ENCODE measurements around the gene CA11.

Gene CA11

DNA sequence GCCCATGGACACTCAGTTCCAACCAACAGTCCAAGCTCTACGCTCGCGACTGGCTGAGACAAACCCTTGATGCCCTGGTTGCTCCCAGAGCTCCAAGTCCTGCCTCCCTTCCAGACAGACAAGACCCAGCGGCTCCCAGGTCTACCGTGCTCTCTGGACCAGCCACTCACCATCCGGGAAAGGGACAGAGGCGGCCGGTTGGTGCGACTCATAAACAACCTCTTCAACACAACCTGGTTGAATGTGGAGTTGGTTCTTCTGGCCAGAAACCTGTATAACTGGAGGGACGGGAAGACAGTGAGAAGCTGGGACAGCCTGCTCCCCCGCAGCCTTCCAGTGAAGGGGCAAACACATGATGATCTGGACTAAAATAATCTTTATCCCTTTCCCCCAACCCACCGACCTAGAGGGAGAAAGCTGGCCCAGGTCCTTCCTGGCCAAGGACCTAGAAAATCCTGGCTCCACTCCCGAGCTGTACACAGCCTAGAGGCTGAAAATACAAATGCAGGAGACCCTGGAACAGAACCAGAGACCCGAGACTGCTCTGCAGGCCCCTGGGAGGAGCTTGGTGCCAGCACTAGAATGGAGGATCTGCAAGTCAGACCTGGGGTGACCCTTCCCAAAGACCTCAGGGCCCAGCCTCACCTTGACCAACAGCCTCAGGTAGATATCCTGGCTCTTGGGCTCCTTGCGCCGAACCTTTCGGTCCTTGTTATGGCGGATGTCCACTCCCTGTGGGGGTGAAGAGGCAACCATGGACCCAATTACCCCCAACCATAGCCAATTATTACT lies 28.6 kb downstream of the CA11 start:
- H3K9ac ChIP-seq (ENCODE audit: insufficient read length) = peak overlapping the region; percentile 99
- DNase-seq (ENCODE audit: low read depth, low spot score) = no peak
- H3K27ac ChIP-seq = peak overlapping the region; percentile 93
- H3K36me3 ChIP-seq (ENCODE audit: insufficient read depth, low read length) = peaks cover 38% of the 10 kb centered on the region
- no peak for TF ChIP-seq EZH2 (IDR thresholded peaks at IDR 0.05)
- TF ChIP-seq FOXP2 (optimal IDR thresholded peaks at IDR 0.05; ENCODE audit: control extremely low read depth, extremely low read length, insufficient read depth) = no peak
- TF ChIP-seq POLR2AphosphoS5 (IDR thresholded peaks at IDR 0.05; ENCODE audit: borderline replicate concordance, low read depth, low read length) = peak; percentile 14; the same call in 1 of the 2 replicates
- peak overlapping the region; percentile 82 for H3K4me3 ChIP-seq
- no peaks in the 10 kb centered on the region for H3K9me3 ChIP-seq (ENCODE audit: low read depth, low read length)

DNA sequence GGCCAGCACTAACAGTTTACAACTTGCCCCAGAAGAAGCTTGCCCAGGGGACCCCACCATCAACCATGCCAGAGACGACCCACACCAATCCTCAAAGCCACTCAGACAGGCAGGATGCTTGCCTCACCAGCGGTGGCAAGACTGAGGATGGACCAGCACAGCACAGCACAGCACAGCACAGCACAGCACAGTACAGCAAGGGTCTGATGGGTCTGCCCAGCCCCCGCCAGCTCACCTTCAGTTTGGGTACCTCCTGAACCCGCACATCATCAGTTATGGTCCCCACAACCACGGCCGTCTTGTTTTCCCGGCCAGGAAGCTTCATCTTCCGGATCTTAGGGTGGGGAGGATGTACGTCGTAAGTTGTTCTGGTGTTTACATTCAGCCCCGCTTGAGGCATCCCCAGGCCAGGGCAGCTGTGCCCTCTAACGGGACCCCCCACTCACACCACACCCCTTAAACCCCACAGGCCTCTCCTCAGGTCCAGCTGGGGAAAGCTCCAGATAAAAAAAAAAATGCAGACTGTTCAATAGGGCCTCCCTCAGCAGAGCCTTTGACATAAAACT lies 29.4 kb downstream of the CA11 start:
- peak overlapping the region; percentile 99 for H3K9ac ChIP-seq (ENCODE audit: insufficient read length)
- DNase-seq (ENCODE audit: low read depth, low spot score) = no peak
- no peaks in the 10 kb centered on the region for H3K9me3 ChIP-seq (ENCODE audit: low read depth, low read length)
- TF ChIP-seq EZH2 (IDR thresholded peaks at IDR 0.05) = no peak
- H3K4me3 ChIP-seq = peak overlapping the region; percentile 82
- H3K36me3 ChIP-seq (ENCODE audit: insufficient read depth, low read length) = peaks cover 38% of the 10 kb centered on the region
- peak overlapping the region; percentile 93; the same call in 1 of the 2 replicates for H3K27ac ChIP-seq

DNA sequence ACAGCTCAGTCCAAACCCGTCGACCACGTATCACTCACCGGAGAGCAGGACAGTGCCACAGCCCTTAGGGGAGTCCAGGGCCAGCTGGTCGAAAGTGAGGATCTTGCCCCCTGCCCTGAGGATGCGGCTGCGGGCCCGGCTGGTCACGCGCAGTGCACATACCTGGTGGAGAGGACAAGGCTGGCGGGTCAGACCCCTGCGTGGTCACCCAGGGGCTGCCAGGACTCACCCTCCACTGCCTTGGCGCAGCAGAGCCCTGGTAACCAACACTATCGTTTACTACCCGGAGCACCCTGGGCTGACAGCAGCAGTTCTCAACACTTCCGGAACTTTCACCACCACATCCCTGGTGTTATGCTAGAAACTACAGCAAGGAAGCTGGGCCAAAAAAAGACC lies 29.9 kb downstream of the CA11 start:
- Histone ChIP-seq H3K36me3 (ENCODE audit: insufficient read depth, low read length) (peaks cover 38% of the 10 kb centered on the region), H3K9me3 (ENCODE audit: low read depth, low read length) (no peaks in the 10 kb centered on the region), H3K27ac (no peak overlapping the region), H3K4me3 (no peak overlapping the region), H3K9ac (ENCODE audit: insufficient read length) (no peak overlapping the region)
- DNase-seq (ENCODE audit: low read depth, low spot score) = no peak
- no peak for TF ChIP-seq EZH2 (IDR thresholded peaks at IDR 0.05)
- TF ChIP-seq POLR2AphosphoS5 (IDR thresholded peaks at IDR 0.05; ENCODE audit: borderline replicate concordance, low read depth, low read length) = no peak

DNA sequence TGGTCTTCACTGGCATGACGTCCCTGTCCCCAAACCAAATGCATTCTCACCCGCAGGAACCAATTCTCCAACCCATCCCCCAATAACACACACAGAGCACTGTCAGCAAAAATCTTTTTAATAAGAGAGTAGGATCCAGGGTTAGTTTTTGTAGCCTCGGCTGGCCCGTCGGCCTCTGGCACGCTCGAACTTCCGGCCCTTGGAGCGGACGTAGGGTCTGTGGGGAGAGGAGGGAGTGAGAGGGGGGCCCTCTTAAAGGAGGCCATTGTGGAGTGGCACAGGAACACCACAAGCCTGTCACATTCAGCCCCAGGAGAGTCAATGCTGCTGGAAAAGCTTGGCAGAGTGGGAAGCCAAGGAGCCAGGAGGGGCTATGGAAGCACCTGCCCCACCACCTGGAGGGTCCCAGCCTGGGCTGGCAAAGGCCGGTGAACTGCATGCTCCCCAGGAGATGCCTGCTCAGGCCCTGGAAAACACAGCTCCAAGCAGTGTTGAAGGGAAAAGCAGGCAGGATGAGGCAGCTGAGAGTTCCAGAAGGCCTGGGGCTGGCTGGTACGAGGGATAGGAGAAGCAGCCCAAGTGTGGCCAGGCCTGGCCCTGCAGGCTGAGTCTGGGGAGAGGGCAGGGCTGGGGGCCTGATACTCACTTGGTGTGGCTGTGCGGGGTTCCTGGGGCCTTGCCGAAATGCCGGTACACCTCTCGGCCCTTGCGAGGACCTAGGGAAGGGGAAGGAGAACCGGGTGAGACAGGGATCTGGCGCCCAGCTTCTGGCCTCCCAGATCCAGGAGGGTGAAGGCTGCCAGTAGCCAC lies 30.6 kb downstream of the CA11 start:
- H3K27ac ChIP-seq = peak overlapping the region; percentile 2; the same call in 1 of the 2 replicates
- H3K36me3 ChIP-seq (ENCODE audit: insufficient read depth, low read length) = peaks cover 38% of the 10 kb centered on the region
- H3K9ac ChIP-seq (ENCODE audit: insufficient read length) = no peak overlapping the region
- TF ChIP-seq POLR2AphosphoS5 (IDR thresholded peaks at IDR 0.05; ENCODE audit: borderline replicate concordance, low read depth, low read length) (no peak), EZH2 (IDR thresholded peaks at IDR 0.05) (no peak), FOXP2 (optimal IDR thresholded peaks at IDR 0.05; ENCODE audit: control extremely low read depth, extremely low read length, insufficient read depth) (no peak)
- no peak overlapping the region for H3K4me3 ChIP-seq
- H3K9me3 ChIP-seq (ENCODE audit: low read depth, low read length) = no peaks in the 10 kb centered on the region
- no peak for DNase-seq (ENCODE audit: low read depth, low spot score)

DNA sequence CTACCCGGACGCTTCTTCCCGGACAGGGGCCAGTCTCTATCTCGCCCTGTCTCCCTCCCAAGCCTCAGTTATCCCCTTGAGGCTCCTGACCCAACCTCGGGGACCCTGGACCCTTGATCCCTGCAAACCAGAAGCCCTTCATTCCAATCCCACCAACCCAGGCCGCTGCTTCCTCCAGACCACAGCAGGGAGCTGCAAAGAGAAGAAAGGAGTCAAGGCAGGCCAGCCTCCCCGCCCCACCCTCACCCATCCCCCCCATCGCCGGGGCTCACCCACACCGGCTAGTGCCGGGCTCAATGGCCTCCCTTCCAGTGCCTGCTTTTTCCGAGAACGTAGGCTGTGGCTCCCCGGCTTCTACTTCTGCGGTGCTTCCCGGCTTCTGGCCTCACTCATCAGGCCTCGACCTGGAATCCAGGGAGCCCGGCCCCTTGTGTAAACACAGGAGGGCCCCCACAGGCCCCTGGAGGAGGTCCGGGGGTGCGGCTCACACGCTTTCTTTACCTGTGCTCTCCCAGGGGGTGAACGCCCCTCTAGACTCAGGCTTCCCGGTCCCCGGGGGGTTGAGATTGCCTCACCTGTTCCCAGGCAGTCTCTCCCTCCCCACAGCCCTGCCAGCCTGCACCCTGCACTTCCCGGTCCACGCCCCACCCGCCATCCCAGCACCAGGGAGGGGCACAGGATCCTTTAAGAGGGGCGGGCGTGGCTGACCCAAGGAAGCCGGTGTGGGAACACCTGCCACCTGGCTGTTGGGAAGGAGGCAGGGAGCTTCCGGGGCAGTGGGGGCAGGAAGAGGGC lies 31.4 kb downstream of the CA11 start, which contains the start of gene FAM83E:
Gene FAM83E (minus strand): TSS at position 641 of the 795 bp plus-strand sequence. CDS start 1,704 bp downstream, outside the sequence.
- H3K9me3 ChIP-seq (ENCODE audit: low read depth, low read length) = no peaks in the 10 kb centered on the region
- peaks cover 38% of the 10 kb centered on the region for H3K36me3 ChIP-seq (ENCODE audit: insufficient read depth, low read length)
- H3K27ac ChIP-seq = peak within 1 kb of the TSS; percentile 36; the same call in 1 of the 2 replicates
- no peak for DNase-seq (ENCODE audit: low read depth, low spot score)
- no peak within 1 kb of the TSS for H3K9ac ChIP-seq (ENCODE audit: insufficient read length)
- TF ChIP-seq POLR2AphosphoS5 (IDR thresholded peaks at IDR 0.05; ENCODE audit: borderline replicate concordance, low read depth, low read length) (peak; percentile 39; the same call in 1 of the 2 replicates), FOXP2 (optimal IDR thresholded peaks at IDR 0.05; ENCODE audit: control extremely low read depth, extremely low read length, insufficient read depth) (no peak)
- H3K4me3 ChIP-seq = no peak within 1 kb of the TSS

DNA sequence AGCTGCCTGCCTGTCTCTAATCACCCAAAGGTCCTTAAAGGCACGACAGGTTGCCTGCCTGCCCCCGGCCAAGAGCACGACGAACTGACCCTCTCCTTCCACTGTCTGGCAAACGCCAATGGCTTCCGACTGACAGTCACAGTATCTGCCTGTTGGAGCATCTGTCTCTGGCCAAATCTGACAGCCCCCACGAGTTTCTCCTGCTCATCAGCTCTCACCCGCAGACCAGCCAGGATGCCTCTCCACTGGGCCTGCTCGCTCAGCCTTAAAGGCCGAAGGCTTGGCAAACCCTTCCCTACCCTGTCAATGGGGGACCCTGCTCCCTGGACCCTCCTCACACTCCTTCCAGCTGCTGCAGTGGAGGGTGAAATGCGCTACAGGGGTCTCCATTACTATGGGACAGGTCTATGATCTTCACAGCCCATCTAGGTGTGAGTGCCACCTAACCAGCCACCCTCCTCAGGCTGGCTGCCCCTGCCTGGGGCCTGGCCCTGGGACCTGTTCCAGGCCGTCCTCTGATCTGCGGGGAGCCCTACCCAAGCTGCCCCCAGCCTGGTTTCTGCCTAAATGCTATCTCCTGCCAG lies 32.0 kb downstream of the CA11 start:
- Histone ChIP-seq H3K9ac (ENCODE audit: insufficient read length) (no peak overlapping the region), H3K36me3 (ENCODE audit: insufficient read depth, low read length) (peaks cover 38% of the 10 kb centered on the region), H3K4me3 (no peak overlapping the region), H3K27ac (0 out of 2 replicates have a peak overlapping the region, but pooled peaks have one; percentile 36), H3K9me3 (ENCODE audit: low read depth, low read length) (no peaks in the 10 kb centered on the region)
- peak; percentile 50 for TF ChIP-seq POLR2AphosphoS5 (IDR thresholded peaks at IDR 0.05; ENCODE audit: borderline replicate concordance, low read depth, low read length)
- no peak for TF ChIP-seq EZH2 (IDR thresholded peaks at IDR 0.05)
- TF ChIP-seq FOXP2 (optimal IDR thresholded peaks at IDR 0.05; ENCODE audit: control extremely low read depth, extremely low read length, insufficient read depth) = no peak
- no peak for DNase-seq (ENCODE audit: low read depth, low spot score)

DNA sequence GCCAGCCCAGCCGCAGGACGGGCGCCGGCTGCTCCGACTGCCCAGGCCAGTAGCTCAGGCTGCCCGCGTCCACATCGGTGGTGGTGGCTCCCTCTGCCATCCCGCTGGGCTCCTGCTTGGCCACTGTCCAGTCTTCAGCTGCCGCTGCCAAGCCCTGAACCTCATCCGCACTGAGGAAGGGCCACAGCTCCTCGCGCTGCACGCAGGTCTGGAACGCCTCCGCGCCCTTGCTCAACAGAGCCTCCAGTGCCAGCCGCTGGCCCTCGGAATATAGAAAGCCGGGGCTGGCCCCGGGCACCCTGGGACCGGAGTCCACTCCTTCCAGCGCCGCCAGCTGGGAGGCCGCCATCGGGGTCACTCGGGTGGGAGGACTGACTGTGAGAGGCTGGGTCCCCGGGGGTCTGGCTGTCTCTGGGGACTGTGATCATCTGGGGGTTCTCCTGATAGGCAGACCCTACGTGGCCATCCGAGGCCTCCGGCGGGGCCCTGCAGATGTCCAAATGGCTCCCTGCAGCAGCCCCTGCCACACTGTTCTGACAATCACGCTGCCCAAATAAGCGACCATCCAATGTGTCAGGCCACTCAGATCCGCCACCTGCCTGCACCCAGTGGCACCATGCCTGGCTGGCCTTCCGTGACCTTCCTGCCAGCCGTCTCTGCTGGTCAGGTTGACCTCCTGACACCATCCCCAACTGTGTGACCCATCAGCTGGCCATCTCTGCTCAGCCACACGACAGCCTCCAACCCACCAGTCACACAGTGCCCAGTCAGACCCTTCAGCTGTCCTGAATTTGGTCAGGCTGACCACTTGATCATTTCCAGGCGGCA lies 32.7 kb downstream of the CA11 start:
- Histone ChIP-seq H3K36me3 (ENCODE audit: insufficient read depth, low read length) (peaks cover 35% of the 10 kb centered on the region), H3K9ac (ENCODE audit: insufficient read length) (no peak overlapping the region), H3K4me3 (no peak overlapping the region), H3K27ac (no peak overlapping the region), H3K9me3 (ENCODE audit: low read depth, low read length) (no peaks in the 10 kb centered on the region)
- no peak for DNase-seq (ENCODE audit: low read depth, low spot score)
- TF ChIP-seq POLR2AphosphoS5 (IDR thresholded peaks at IDR 0.05; ENCODE audit: borderline replicate concordance, low read depth, low read length) = no peak
- TF ChIP-seq FOXP2 (optimal IDR thresholded peaks at IDR 0.05; ENCODE audit: control extremely low read depth, extremely low read length, insufficient read depth) = no peak
- TF ChIP-seq EZH2 (IDR thresholded peaks at IDR 0.05) = no peak

All from SK-N-MC (cell line).